Ovary (tissue), 9 donors: ENCODE results near the gene GATA3. TPM values are rescaled to one million over a fixed set of nuclear protein-coding genes. Genes with fewer than 3 reads are reported as not detected.

Source experiments
- DNase-seq, 5 donors: peaks; one replicate each; pipeline ENCODE4 v3.0.0-alpha.2; 2019 to 2020
- H3K27ac ChIP-seq, 2 donors: fragments of 200-600 bp; one replicate each; pipeline versions ENCODE4 v1.5.1 to v1.8.0; 2019 to 2022
- H3K27me3 ChIP-seq: fragments of 200-600 bp; one replicate; pipeline ENCODE4 v1.8.0; 2022
- H3K36me3 ChIP-seq: fragments of 200-600 bp; sonication (generic); one replicate; pipeline ENCODE4 v1.5.1; 2019
- H3K4me1 ChIP-seq: one replicate; pipeline ENCODE4 v1.8.1; 2013; ENCODE audit warnings: mild to moderate bottlenecking, moderate library complexity; ENCODE audit not compliant: insufficient read depth
- H3K4me3 ChIP-seq: fragments of 200-600 bp; sonication (generic); one replicate; pipeline ENCODE4 v1.5.1; 2017
- H3K9me3 ChIP-seq, 2 donors: fragments of 200-600 bp in 1 of 2; sonication (generic) in 1 of 2; one replicate each; pipeline versions ENCODE4 v1.5.1 to v1.8.1; 2013 to 2019; ENCODE audit warnings: mild to moderate bottlenecking in 1 of 2, moderate library complexity in 1 of 2
- CTCF ChIP-seq, 3 donors: fragments of 450-650 bp in 2 of 3; fragments of 200-600 bp in 1 of 3; IDR thresholded peaks; one replicate each; pipeline versions ENCODE4 v1.5.1 to v1.8.0; 2016 to 2022; ENCODE audit warnings: antibody characterized with exemption in 3 of 3, mild to moderate bottlenecking in 1 of 3
- EP300 ChIP-seq: sonication (generic); formaldehyde crosslinking; IDR thresholded peaks from one replicate; pipeline ENCODE4 v1.6.1; 2017; ENCODE audit warnings: antibody characterized with exemption
- POLR2A ChIP-seq: fragments of 450-650 bp; IDR thresholded peaks from one replicate; pipeline ENCODE4 v1.6.1; 2017; ENCODE audit warnings: antibody characterized with exemption, mild to moderate bottlenecking, moderate library complexity
- WGBS, 3 donors: extraction: QIAGEN DNeasy Blood & Tissue Kit in 1 of 3; methylation state at CpG; one replicate each; pipeline versions ENCODE4 v1.1.5 to v1.1.7; 2013 to 2017; 5-methylcytosine and 5-hydroxymethylcytosine counted together
- intact Hi-C, 4 donors: fragments of 100-400 bp; cut with DNase I; formaldehyde crosslinking; loops; one replicate each; pipeline versions ENCODE4 v1.11.0 to v1.15.1; 2022 to 2023
- polyA plus RNA-seq, 2 donors: library from polyadenylated mRNA; stranded (reverse); fragments of 200-250 nt in 1 of 2; fragments of 350-450 nt in 1 of 2; fragmentation: Illumina TruSeq in 1 of 2; extraction: RNeasy Lipid Tissue Mini Kit (QIAGEN cat#74804) in 1 of 2; gene quantifications; one replicate each; pipeline ENCODE4 v1.2.3, GENCODE V29; 2013 to 2014
- total RNA-seq, 7 donors: library from RNA; depleted of rRNA in 2 of 7; stranded (reverse); fragments of >200 nt in 2 of 7; fragmentation: NEBNext Ultra II Directional in 3 of 7; extraction: Animal tissue kit (Norgen Biotek cat#: 25700) in 3 of 7; gene quantifications; one replicate each; pipeline versions ENCODE4 v1.1.0 to v1.2.4, GENCODE V29; 2016 to 2023
- donor health status: DM: no; HTN: no; CAD: no; lungs with moderate emphysema.
- donor health status: DM: no; HTN: no; CAD: no.
- donor health status: Bipolar disorder and iron deficiency.
- donor health status: DM: yes; HTN: yes; CAD: no.
- donor health status: DM: no; HTN: no; CAD: no.
- donor health status: DM: yes; HTN: yes; CAD: no.

The GATA3 gene
- total and polyA plus RNA-seq, 9 donors = 0.15 to 0.48 (median 0.38) TPM; not detected in 2

DNA sequence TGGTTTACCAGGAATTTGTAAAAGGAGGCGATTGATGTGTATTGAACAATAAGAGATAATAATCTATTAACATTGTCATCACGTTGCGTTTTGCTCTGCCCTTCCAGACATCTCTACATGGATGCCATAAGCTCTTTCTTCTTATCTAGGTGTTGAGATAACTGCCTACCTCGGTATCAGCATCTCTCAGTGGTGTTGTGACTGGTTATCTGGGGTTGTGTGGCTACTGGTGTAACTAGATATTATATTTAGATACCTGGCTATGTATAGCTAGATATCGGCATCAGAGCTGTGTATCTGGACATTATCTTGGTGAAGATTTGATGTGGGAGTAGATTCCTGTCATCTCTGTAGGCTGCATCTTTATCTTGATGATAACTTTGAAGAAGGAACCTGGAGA lies 17.2 kb downstream of the GATA3 start:
- Histone ChIP-seq H3K27me3 (no peaks in the 10 kb centered on the region), H3K4me1 (no peaks in the 10 kb centered on the region), H3K9me3 (no peaks in the 10 kb centered on the region), H3K4me3 (no peak overlapping the region), H3K27ac (no peak overlapping the region), H3K36me3 (no peaks in the 10 kb centered on the region)
- TF ChIP-seq POLR2A = no peak
- TF ChIP-seq CTCF (IDR thresholded peaks at IDR 0.05) = no peak
- TF ChIP-seq EP300 = no peak
- DNase-seq = no peak
- 82 to 87% (median 83%) methylated on average over 5 of the region's 5 CpGs for WGBS, 3 donors
- intact Hi-C loops = no loop called here

- intact Hi-C loops = no loop called here
- H3K9me3 ChIP-seq = no peaks in the 10 kb centered on the region
- no peak overlapping the region for H3K4me3 ChIP-seq
- no peaks in the 10 kb centered on the region for H3K36me3 ChIP-seq
- TF ChIP-seq POLR2A (no peak), EP300 (no peak), CTCF (IDR thresholded peaks at IDR 0.05) (no peak)
- WGBS, 3 donors = 28 to 48% (median 33%) methylated on average over 4 of the region's 4 CpGs
- no peak overlapping the region for H3K27ac ChIP-seq
- H3K27me3 ChIP-seq = no peaks in the 10 kb centered on the region
- no peaks in the 10 kb centered on the region for H3K4me1 ChIP-seq
- DNase-seq = no peak
Measured at GRCh38 chr10:8072211-8072610, 17.7 kb downstream of the GATA3 start.

GRCh38 chr10:8073691-8074416 lies 19.4 kb downstream of the GATA3 start:
- no peaks in the 10 kb centered on the region for H3K9me3 ChIP-seq
- TF ChIP-seq POLR2A = no peak
- TF ChIP-seq CTCF (IDR thresholded peaks at IDR 0.05) = no peak
- TF ChIP-seq EP300 = no peak
- no peaks in the 10 kb centered on the region for H3K4me1 ChIP-seq
- no peak overlapping the region for H3K4me3 ChIP-seq
- H3K27ac ChIP-seq = no peak overlapping the region
- intact Hi-C loops = no loop called here
- no peak for DNase-seq
- no peaks in the 10 kb centered on the region for H3K27me3 ChIP-seq
- no peaks in the 10 kb centered on the region for H3K36me3 ChIP-seq
- 89 to 94% (median 91%) methylated on average over 15 of the region's 15 CpGs for WGBS, 3 donors

DNA sequence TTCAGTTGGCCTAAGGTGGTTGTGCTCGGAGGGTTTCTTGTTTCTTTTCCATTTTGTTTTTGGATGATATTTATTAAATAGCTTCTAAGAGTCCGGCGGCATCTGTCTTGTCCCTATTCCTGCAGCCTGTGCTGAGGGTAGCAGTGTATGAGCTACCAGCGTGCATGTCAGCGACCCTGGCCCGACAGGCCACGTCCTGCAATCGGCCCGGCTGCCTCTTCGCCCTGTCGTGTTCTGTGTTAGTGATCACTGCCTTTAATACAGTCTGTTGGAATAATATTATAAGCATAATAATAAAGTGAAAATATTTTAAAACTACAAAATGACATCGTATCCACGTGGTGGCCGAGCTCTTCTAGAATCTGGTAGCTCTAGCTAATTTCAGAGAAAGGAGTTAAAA lies 20.4 kb downstream of the GATA3 start:
- no peaks in the 10 kb centered on the region for H3K36me3 ChIP-seq
- intact Hi-C loops = no loop called here
- no peak for DNase-seq
- no peaks in the 10 kb centered on the region for H3K4me1 ChIP-seq
- H3K27ac ChIP-seq = no peak overlapping the region
- H3K9me3 ChIP-seq = no peaks in the 10 kb centered on the region
- no peak for TF ChIP-seq POLR2A
- no peak for TF ChIP-seq EP300
- no peak for TF ChIP-seq CTCF (IDR thresholded peaks at IDR 0.05)
- WGBS, 3 donors = 89% methylated on average over 14 of the region's 14 CpGs
- no peaks in the 10 kb centered on the region for H3K27me3 ChIP-seq
- H3K4me3 ChIP-seq = no peak overlapping the region
